ENCODE data around the gene SCGB1A1. TPM values are rescaled to one million over a fixed set of nuclear protein-coding genes. Genes with fewer than 3 reads are reported as not detected.
A peak's percentile ranks its signal among the peaks of the same experiment; 100 is the strongest.

Gene SCGB1A1
- total RNA-seq, 1 donor, result not detected

DNA sequence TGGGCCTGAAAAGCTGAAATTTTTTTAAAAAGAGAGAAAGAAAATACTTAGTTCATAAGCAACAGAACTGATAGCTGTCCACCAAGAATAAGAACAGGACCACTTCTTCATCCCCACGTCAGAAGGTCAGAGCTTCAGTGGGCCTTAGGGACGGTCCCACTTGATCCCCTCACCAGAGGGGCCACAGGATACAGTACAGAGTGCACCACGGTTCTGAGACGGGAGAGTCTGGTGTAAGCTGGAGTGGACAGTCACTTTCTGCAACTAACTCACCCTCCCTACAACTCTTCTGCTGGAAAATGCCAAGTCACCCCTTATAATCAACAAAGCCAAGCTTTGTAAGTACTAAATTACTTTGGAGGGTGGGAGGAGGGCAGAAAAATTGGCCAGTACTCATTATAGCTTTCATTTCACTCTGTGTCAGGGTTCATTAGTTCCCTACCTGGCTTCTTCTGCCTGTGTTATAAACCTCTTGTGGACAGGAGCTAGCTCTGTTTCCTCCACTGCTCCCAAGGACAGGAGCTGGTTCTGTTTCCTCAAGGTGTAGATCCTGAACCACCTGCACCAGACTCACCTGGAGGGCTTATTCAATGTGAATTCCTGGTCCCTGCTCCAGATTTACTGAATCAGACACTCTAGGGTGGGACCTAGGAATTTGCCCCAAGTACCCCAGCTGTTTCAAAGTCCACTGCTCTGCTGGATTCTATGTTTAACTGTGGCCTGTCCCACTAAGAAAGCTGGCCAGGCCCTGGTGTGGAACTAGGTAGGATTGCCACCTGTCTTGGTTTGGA is 39.6 kb downstream of the SCGB1A1 start:
- DNase-seq (ENCODE audit: insufficient read length, low spot score, missing footprints), result peak; percentile 68
- H3K27ac ChIP-seq (ENCODE audit: low read depth, low read length), result peak overlapping the region; percentile 31
- H3K79me2 ChIP-seq (ENCODE audit: insufficient read depth, low read length), result no peaks in the 10 kb centered on the region

DNA sequence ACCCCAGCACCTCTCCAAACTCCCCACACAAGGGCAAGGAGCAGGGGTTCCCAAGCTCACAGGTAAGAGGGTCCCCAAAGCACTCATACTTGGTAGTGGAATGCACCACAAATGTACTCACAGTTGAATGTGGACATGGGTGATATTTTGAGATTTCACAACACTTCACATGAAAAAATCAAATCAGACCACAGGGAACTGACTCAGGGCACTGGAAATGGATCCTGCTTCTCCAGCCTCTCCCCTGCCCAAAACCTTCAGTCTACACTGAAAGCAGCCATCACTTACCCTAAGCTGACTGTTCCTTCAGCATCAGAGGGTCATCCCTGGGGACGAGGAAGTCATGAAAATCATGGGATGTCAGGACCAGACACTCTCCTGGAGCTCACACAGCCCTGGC is 40.2 kb downstream of the SCGB1A1 start:
- H3K27me3 ChIP-seq (ENCODE audit: insufficient read depth, low read length), result no peaks in the 10 kb centered on the region
- H3K27ac ChIP-seq (ENCODE audit: low read depth, low read length), result peak overlapping the region; percentile 31
- no peak overlapping the region for H3K4me3 ChIP-seq (ENCODE audit: insufficient read depth, low read length)
- H3K36me3 ChIP-seq (ENCODE audit: insufficient read depth, low read length), result no peaks in the 10 kb centered on the region
- DNase-seq (ENCODE audit: insufficient read length, low spot score, missing footprints), result peak; percentile 75
- peaks cover 29% of the 10 kb centered on the region for H3K4me1 ChIP-seq (ENCODE audit: insufficient read depth, low read length)
- H3K4me2 ChIP-seq (ENCODE audit: insufficient read depth, low read length), result no peak overlapping the region
- TF ChIP-seq, protein P1, sequence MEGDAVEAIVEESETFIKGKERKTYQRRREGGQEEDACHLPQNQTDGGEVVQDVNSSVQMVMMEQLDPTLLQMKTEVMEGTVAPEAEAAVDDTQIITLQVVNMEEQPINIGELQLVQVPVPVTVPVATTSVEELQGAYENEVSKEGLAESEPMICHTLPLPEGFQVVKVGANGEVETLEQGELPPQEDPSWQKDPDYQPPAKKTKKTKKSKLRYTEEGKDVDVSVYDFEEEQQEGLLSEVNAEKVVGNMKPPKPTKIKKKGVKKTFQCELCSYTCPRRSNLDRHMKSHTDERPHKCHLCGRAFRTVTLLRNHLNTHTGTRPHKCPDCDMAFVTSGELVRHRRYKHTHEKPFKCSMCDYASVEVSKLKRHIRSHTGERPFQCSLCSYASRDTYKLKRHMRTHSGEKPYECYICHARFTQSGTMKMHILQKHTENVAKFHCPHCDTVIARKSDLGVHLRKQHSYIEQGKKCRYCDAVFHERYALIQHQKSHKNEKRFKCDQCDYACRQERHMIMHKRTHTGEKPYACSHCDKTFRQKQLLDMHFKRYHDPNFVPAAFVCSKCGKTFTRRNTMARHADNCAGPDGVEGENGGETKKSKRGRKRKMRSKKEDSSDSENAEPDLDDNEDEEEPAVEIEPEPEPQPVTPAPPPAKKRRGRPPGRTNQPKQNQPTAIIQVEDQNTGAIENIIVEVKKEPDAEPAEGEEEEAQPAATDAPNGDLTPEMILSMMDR (IDR thresholded peaks at IDR 0.05; ENCODE audit: extremely low read depth, low read depth, low read length), result no peak
- no peaks in the 10 kb centered on the region for H3K79me2 ChIP-seq (ENCODE audit: insufficient read depth, low read length)
- no peaks in the 10 kb centered on the region for H3K9me3 ChIP-seq (ENCODE audit: low read depth, low read length)
- peak overlapping the region; percentile 67 for H2AFZ ChIP-seq (ENCODE audit: low read length)
- H4K20me1 ChIP-seq (ENCODE audit: insufficient read depth, low read length), result no peaks in the 10 kb centered on the region

More for the DNA sequence above, 39.6 kb downstream of the SCGB1A1 start:
- TF ChIP-seq, protein P1 (IDR thresholded peaks at IDR 0.05; ENCODE audit: extremely low read depth, low read depth, low read length), result no peak
- H3K9me3 ChIP-seq (ENCODE audit: low read depth, low read length), result no peaks in the 10 kb centered on the region
- no peaks in the 10 kb centered on the region for H3K27me3 ChIP-seq (ENCODE audit: insufficient read depth, low read length)
- H3K4me3 ChIP-seq (ENCODE audit: insufficient read depth, low read length), result no peak overlapping the region
- peaks cover 29% of the 10 kb centered on the region for H3K4me1 ChIP-seq (ENCODE audit: insufficient read depth, low read length)
- no peak overlapping the region for H3K4me2 ChIP-seq (ENCODE audit: insufficient read depth, low read length)
- no peaks in the 10 kb centered on the region for H4K20me1 ChIP-seq (ENCODE audit: insufficient read depth, low read length)
- H2AFZ ChIP-seq (ENCODE audit: low read length), result peak overlapping the region; percentile 88
- H3K36me3 ChIP-seq (ENCODE audit: insufficient read depth, low read length), result no peaks in the 10 kb centered on the region

DNA sequence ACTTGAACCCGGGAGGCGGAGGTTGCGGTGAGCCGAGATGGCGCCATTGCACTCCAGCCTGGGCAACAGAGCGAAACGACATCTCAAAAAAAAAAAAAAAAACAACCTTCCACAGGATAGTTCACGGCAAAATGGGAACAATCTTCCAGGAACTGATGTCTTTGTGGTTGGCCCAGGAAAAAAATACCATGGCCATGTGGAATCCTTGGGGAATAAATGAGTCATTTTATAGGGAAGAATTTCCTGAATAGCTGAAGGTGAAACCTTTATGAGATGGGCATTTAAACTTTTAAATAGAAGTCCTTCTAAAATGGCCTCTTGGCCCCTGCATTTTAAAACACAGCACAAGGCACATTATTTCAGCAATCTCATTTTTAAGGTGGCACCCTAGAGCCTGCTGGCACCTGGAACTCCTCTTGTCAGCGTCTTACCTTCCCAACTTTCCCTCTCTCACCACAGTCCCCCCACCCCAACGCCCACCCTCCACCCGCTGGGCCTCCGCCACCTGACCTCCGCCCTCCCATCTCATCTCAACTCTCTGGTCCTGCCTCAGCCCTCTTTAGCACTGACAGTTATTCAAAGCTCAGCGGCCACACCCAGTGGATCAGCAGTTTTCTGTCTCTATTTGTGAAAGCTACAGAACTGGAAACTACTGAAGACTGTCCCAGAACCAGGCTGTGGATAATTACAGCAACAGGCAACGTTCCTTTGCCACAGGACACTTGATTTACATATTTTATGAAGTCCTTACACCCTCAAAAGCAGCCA is 43.1 kb downstream of the SCGB1A1 start:
- Histone ChIP-seq H3K27me3 (ENCODE audit: insufficient read depth, low read length) (no peaks in the 10 kb centered on the region), H2AFZ (ENCODE audit: low read length) (no peak overlapping the region), H3K4me3 (ENCODE audit: insufficient read depth, low read length) (no peak overlapping the region), H3K27ac (ENCODE audit: low read depth, low read length) (peak overlapping the region; percentile 73), H3K36me3 (ENCODE audit: insufficient read depth, low read length) (no peaks in the 10 kb centered on the region), H3K9me3 (ENCODE audit: low read depth, low read length) (no peaks in the 10 kb centered on the region), H3K4me2 (ENCODE audit: insufficient read depth, low read length) (peak overlapping the region; percentile 65), H4K20me1 (ENCODE audit: insufficient read depth, low read length) (no peaks in the 10 kb centered on the region), H3K4me1 (ENCODE audit: insufficient read depth, low read length) (peaks cover 29% of the 10 kb centered on the region), H3K79me2 (ENCODE audit: insufficient read depth, low read length) (no peaks in the 10 kb centered on the region)
- DNase-seq (ENCODE audit: insufficient read length, low spot score, missing footprints), result peak; percentile 93
- TF ChIP-seq, protein P1 (IDR thresholded peaks at IDR 0.05; ENCODE audit: extremely low read depth, low read depth, low read length), result no peak

DNA sequence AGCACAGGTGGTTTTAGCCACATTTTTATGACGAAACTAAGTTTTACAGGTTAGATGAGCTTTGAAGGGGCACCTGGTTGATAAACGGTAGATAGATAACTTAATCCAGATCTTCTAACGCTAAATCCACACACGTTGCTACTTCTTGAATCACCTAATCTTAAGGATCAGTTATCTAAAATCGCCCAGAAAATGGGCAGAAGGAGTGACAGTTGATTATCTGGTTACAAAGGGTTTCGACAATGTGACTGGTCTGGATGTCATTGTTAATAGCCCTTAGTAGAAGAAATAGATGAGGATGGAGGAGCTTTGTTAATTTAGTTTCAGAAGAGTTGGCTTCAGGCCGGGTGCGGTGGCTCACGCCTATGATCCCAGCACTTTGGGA is 43.7 kb downstream of the SCGB1A1 start:
- no peak for DNase-seq (ENCODE audit: insufficient read length, low spot score, missing footprints)
- TF ChIP-seq, protein P1 (IDR thresholded peaks at IDR 0.05; ENCODE audit: extremely low read depth, low read depth, low read length), result no peak
- Histone ChIP-seq H3K27me3 (ENCODE audit: insufficient read depth, low read length) (no peaks in the 10 kb centered on the region), H3K36me3 (ENCODE audit: insufficient read depth, low read length) (no peaks in the 10 kb centered on the region), H3K9me3 (ENCODE audit: low read depth, low read length) (no peaks in the 10 kb centered on the region), H2AFZ (ENCODE audit: low read length) (no peak overlapping the region), H3K79me2 (ENCODE audit: insufficient read depth, low read length) (no peaks in the 10 kb centered on the region), H3K4me3 (ENCODE audit: insufficient read depth, low read length) (no peak overlapping the region), H3K4me2 (ENCODE audit: insufficient read depth, low read length) (peak overlapping the region; percentile 65), H3K27ac (ENCODE audit: low read depth, low read length) (no peak overlapping the region), H4K20me1 (ENCODE audit: insufficient read depth, low read length) (no peaks in the 10 kb centered on the region), H3K4me1 (ENCODE audit: insufficient read depth, low read length) (peaks cover 29% of the 10 kb centered on the region)

Data from osteoblast (primary cell).